Uterus (tissue), 4 donors: ENCODE results near the gene WDPCP. TPM values are rescaled to one million over a fixed set of nuclear protein-coding genes. Genes with fewer than 3 reads are reported as not detected.
"Not testable (repeated sequence)": the region's sequence is repeated elsewhere in the genome, so short reads cannot be mapped to it uniquely, and the experiment has no call there.

Source experiments
- DNase-seq, 2 donors: peaks; one replicate each; pipeline ENCODE4 v3.0.0-alpha.2; 2019 to 2020
- H3K27ac ChIP-seq, 2 donors: fragments of 200-600 bp; sonication (generic); 1 replicate in 1 of 2; 2 replicates in 1 of 2; pipeline ENCODE4 v1.5.1; 2016 to 2018
- H3K27me3 ChIP-seq, 2 donors: fragments of 200-600 bp; sonication (generic); one replicate each; pipeline ENCODE4 v1.5.1; 2018 to 2019; ENCODE audit warnings: control low read depth in 1 of 2
- H3K36me3 ChIP-seq, 2 donors: fragments of 200-600 bp; sonication (generic); one replicate each; pipeline ENCODE4 v1.5.1; 2019; ENCODE audit warnings: control low read depth in 1 of 2
- H3K4me1 ChIP-seq, 2 donors: fragments of 200-600 bp; sonication (generic); one replicate each; pipeline ENCODE4 v1.5.1; 2018 to 2019; ENCODE audit warnings: control low read depth in 1 of 2
- H3K4me3 ChIP-seq, 2 donors: fragments of 200-600 bp; sonication (generic); 1 replicate in 1 of 2; 2 replicates in 1 of 2; pipeline ENCODE4 v1.5.1; 2018 to 2019; ENCODE audit warnings: mild to moderate bottlenecking in 1 of 2
- H3K9me3 ChIP-seq, 2 donors: fragments of 200-600 bp; sonication (generic); one replicate each; pipeline ENCODE4 v1.5.1; 2019; ENCODE audit warnings: control low read depth in 1 of 2
- CTCF ChIP-seq, 4 experiments: fragments of 200-600 bp in 2 of 4; fragments of 450-650 bp in 2 of 4; sonication (generic) in 2 of 4; IDR thresholded peaks; one replicate each; pipeline ENCODE4 v1.5.1; 2016 to 2019; ENCODE audit warnings: antibody characterized with exemption in 4 of 4, mild to moderate bottlenecking in 2 of 4, moderate library complexity in 1 of 4
- POLR2A ChIP-seq, 2 donors: fragments of 450-650 bp; IDR thresholded peaks; one replicate each; pipeline ENCODE4 v1.6.1; 2016; ENCODE audit warnings: antibody characterized with exemption in 2 of 2, mild to moderate bottlenecking in 1 of 2, moderate library complexity in 1 of 2
- intact Hi-C: fragments of 100-400 bp; cut with DNase I; formaldehyde crosslinking; loops from one replicate; pipeline ENCODE4 v1.15.1; 2023; ENCODE audit warnings: low total_unique reads
- total RNA-seq, 4 donors: library from RNA; depleted of rRNA in 3 of 4; stranded (reverse); fragments of >200 nt in 3 of 4; gene quantifications; one replicate each; pipeline versions ENCODE4 v1.1.0 to v1.2.4, GENCODE V29; 2014 to 2023
- donor health status: DM: yes; HTN: yes; CAD: no.

The WDPCP gene
- total RNA-seq, 4 donors from 2014 or later: 8.8 to 39.8 (median 29.7) TPM

GRCh38 chr2:63613391-63613901 is 25.2 kb upstream of the WDPCP start:
- Histone ChIP-seq H3K4me3 (no peak overlapping the region), H3K9me3 (no peaks in the 10 kb centered on the region), H3K36me3 (no peaks in the 10 kb centered on the region), H3K27ac (no peak overlapping the region), H3K27me3 (no peaks in the 10 kb centered on the region), H3K4me1 (no peaks in the 10 kb centered on the region)
- TF ChIP-seq CTCF (IDR thresholded peaks at IDR 0.05) (no peak), POLR2A (IDR thresholded peaks at IDR 0.05) (no peak)
- intact Hi-C loops: no loop called here
- DNase-seq: no peak

- Histone ChIP-seq H3K27me3 (no peaks in the 10 kb centered on the region), H3K27ac (no peak overlapping the region), H3K4me3 (no peak overlapping the region), H3K4me1 (no peaks in the 10 kb centered on the region), H3K36me3 (no peaks in the 10 kb centered on the region), H3K9me3 (no peaks in the 10 kb centered on the region)
- intact Hi-C loops: no loop called here
- DNase-seq: no peak
- no peak for TF ChIP-seq CTCF (IDR thresholded peaks at IDR 0.05)
- no peak for TF ChIP-seq POLR2A (IDR thresholded peaks at IDR 0.05)
Observed at GRCh38 chr2:63610525-63610924, 22.2 kb upstream of the WDPCP start.

GRCh38 chr2:63608865-63609264 is 20.6 kb upstream of the WDPCP start:
- not testable (repeated sequence) for H3K36me3 ChIP-seq

GRCh38 chr2:63604666-63605065 is 16.4 kb upstream of the WDPCP start:
- Histone ChIP-seq H3K27ac (no peak overlapping the region), H3K27me3 (no peaks in the 10 kb centered on the region), H3K4me3 (no peak overlapping the region), H3K9me3 (no peaks in the 10 kb centered on the region), H3K4me1 (no peaks in the 10 kb centered on the region), H3K36me3 (no peaks in the 10 kb centered on the region)
- intact Hi-C loops: no loop called here
- no peak for TF ChIP-seq POLR2A (IDR thresholded peaks at IDR 0.05)
- TF ChIP-seq CTCF (IDR thresholded peaks at IDR 0.05): no peak
- DNase-seq: no peak

More at GRCh38 chr2:63608865-63609264, 20.6 kb upstream of the WDPCP start:
- H3K27ac ChIP-seq, H3K4me1 ChIP-seq, H3K9me3 ChIP-seq, H3K27me3 ChIP-seq, intact Hi-C loops, DNase-seq, H3K4me3 ChIP-seq: not testable (repeated sequence)

GRCh38 chr2:63600881-63601460 is 12.7 kb upstream of the WDPCP start:
- no peak for DNase-seq
- Histone ChIP-seq H3K27me3 (no peaks in the 10 kb centered on the region), H3K4me1 (no peaks in the 10 kb centered on the region), H3K27ac (no peak overlapping the region), H3K9me3 (no peaks in the 10 kb centered on the region), H3K36me3 (no peaks in the 10 kb centered on the region), H3K4me3 (no peak overlapping the region)
- intact Hi-C loops: no loop called here
- TF ChIP-seq CTCF (IDR thresholded peaks at IDR 0.05): no peak
- TF ChIP-seq POLR2A (IDR thresholded peaks at IDR 0.05): no peak

GRCh38 chr2:63598981-63599380 is 10.7 kb upstream of the WDPCP start:
- Histone ChIP-seq H3K27ac (no peak overlapping the region), H3K36me3 (no peaks in the 10 kb centered on the region), H3K4me3 (no peak overlapping the region), H3K4me1 (no peaks in the 10 kb centered on the region), H3K27me3 (no peaks in the 10 kb centered on the region), H3K9me3 (no peaks in the 10 kb centered on the region)
- intact Hi-C loops: no loop called here
- no peak for DNase-seq
- TF ChIP-seq CTCF (IDR thresholded peaks at IDR 0.05): no peak
- TF ChIP-seq POLR2A (IDR thresholded peaks at IDR 0.05): no peak
